Adrenal gland (tissue), 5 donors: ENCODE results near the gene LRRC57.

Source experiments
- CTCF ChIP-seq, 6 experiments: fragments of 450-650 bp in 4 of 6; fragments of 200-600 bp in 2 of 6; sonication (generic) in 1 of 6; IDR thresholded peaks; 1 replicate in 5 of 6; 2 replicates in 1 of 6; pipeline versions ENCODE4 v1.5.1 to v1.8.0; 2016 to 2021; ENCODE audit warnings: antibody characterized with exemption in 6 of 6, mild to moderate bottlenecking in 2 of 6, moderate library complexity in 1 of 6
- POLR2A ChIP-seq, 2 donors: fragments of 450-650 bp; IDR thresholded peaks; one replicate each; pipeline ENCODE4 v1.6.1; 2017; ENCODE audit warnings: antibody characterized with exemption in 2 of 2, mild to moderate bottlenecking in 2 of 2, moderate library complexity in 1 of 2
- donor health status: DM: no; HTN: no; CAD: no.

DNA sequence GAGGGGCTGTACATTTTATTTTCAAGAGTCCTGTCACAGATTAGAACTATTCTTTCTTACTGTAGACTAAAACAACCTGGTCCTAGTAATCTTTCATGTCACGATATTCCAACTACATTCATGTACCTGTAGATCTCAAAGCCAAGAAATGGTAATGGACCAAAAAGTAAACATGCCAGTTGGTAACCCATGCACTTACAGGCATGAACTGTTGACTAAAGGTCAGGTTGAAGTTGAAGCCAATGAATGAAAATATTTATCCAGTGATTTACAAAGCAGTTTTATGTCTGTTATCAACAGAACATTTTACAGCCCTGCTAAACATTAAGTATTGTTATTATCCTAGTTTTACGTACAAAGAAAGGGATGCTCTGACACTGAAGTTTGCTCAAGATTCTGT, 25.3 kb downstream of the LRRC57 start:
- TF ChIP-seq CTCF (IDR thresholded peaks at IDR 0.05) (no peak), POLR2A (IDR thresholded peaks at IDR 0.05) (no peak)
